ENCODE data around the gene SH3PXD2A. TPM values are rescaled to one million over a fixed set of nuclear protein-coding genes. Genes with fewer than 3 reads are reported as not detected.
A peak's percentile ranks its signal among the peaks of the same experiment; 100 is the strongest.

The SH3PXD2A gene
- total and polyA plus RNA-seq, 4 experiments from 2014 or later: 0.39 to 17.5 (median 8.9) TPM

DNA sequence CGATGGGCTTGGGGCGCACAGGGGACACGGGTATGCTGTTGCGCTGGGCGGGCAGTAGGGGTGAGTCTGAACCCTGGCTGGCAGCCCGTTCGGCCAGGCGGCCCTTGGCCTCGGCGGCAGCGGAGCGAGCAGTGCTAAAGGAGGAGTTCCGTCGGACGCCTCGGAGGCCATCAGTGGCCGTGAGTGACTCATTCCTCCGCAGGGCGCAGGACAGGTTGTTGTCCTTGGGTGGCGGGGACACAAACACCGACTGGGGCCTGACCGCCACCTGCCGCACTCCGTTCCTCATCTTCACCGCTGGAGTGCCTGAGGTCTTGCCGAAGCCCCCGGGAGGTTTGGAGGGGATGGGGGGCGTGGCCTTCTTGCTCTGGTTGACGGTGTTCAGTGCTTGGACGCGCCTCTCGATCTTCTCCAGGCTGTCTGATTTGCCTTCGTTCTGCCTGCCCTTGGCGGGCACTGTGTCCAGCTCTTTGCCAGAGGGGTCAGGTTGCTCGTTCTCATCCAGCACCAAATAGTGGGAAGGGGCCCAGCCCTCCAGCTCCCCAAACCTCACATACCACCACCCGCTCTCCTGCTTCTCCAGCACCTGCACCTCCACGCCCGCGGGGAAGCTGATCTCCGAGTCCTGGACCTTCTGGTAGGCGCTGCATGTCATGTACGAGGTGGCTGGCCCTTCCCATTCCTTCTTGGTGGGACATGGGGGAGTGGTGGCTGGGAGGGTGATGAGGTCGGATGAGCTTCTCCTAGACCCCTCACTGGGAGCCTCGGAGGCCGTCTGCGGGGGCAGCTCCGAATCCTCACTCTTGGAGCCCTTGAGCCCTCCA lies 253.1 kb downstream of the SH3PXD2A start:
- no peak for DNase-seq
- CTCF ChIA-PET (ENCODE audit: partially characterized antibody): interaction anchor here (1.1 to 4.9 kb wide), 2 partner anchors 10 to 86 kb away, joined by 5 to 103 read pairs; no protein-coding TSS in a partner anchor
- no peak overlapping the region for H3K27ac Mint-ChIP-seq
- H3K36me3 Mint-ChIP-seq: peaks cover 2 to 13% of the 10 kb centered on the region in 2 donors
- H3K4me3 Mint-ChIP-seq: no peak overlapping the region
- Histone ChIP-seq H3K27ac (ENCODE audit: low read depth, low read length) (no peak overlapping the region), H3K4me3 (ENCODE audit: low read length in 2 of 2) (no peak overlapping the region), H3K9me3 (ENCODE audit: control insufficient read depth in 1 of 2, low read length in 2 of 2) (no peaks in the 10 kb centered on the region), H3K4me1 (ENCODE audit: insufficient read depth, low read length) (no peaks in the 10 kb centered on the region), H3K27me3 (ENCODE audit: insufficient read depth, low read length) (no peaks in the 10 kb centered on the region), H3K36me3 (ENCODE audit: insufficient read depth, low read length) (no peaks in the 10 kb centered on the region)
- POLR2A ChIA-PET (ENCODE audit: partially characterized antibody): no interaction called here
- H3K9me3 Mint-ChIP-seq: no peaks in the 10 kb centered on the region
- H3K4me1 Mint-ChIP-seq: no peaks in the 10 kb centered on the region
- H3K27me3 Mint-ChIP-seq: no peaks in the 10 kb centered on the region
- intact Hi-C loops (cut with micrococcal nuclease): loop anchor here (10.0 kb wide), 1 partner anchor 253 kb away; the partner anchor contains the start of gene SH3PXD2A

DNA sequence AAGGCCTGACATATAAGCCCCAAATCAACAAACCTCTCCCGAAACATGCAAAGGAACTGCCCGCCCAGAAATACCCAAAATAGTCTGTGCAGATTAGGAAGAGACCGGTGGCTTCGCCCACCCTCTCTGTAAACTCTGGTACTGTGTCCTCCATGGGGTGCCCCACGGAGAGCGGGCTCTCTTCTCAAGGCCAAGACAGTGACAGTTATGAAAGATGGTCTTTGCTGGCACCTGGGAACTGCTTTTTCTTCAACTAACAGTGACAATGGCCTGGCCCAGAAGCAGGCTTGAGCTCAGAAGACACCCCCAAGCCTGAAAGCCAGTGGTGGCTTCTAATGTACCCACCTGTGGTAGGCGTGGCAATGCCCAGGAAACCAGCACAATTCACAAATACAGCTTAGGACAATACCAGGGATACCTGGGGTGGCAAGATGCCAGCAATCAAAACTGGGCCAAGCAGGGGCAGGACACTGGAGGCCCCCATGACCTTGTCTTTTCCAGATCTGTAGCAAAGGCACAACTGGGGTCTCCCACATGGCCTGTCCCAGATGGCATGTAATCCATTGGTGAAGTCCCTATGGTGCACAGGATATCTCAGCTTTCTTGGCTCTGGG lies 254.3 kb downstream of the SH3PXD2A start:
- no peak overlapping the region for H3K27ac ChIP-seq (ENCODE audit: low read depth, low read length)
- intact Hi-C loops (cut with micrococcal nuclease): loop anchor here (10.0 kb wide), 1 partner anchor 254 kb away; the partner anchor contains the start of gene SH3PXD2A
- Mint-ChIP-seq H3K36me3 (peaks cover 2 to 13% of the 10 kb centered on the region in 2 donors), H3K27ac (no peak overlapping the region), H3K4me3 (no peak overlapping the region), H3K4me1 (no peaks in the 10 kb centered on the region), H3K27me3 (no peaks in the 10 kb centered on the region), H3K9me3 (no peaks in the 10 kb centered on the region)
- H3K4me1 ChIP-seq (ENCODE audit: insufficient read depth, low read length): no peaks in the 10 kb centered on the region
- H3K27me3 ChIP-seq (ENCODE audit: insufficient read depth, low read length): no peaks in the 10 kb centered on the region
- H3K4me3 ChIP-seq (ENCODE audit: low read length in 2 of 2): no peak overlapping the region
- CTCF ChIA-PET (ENCODE audit: partially characterized antibody): interaction anchor here (4.1 kb wide), 1 partner anchor 85 kb away, joined by 21 read pairs; no protein-coding TSS in a partner anchor
- no peaks in the 10 kb centered on the region for H3K9me3 ChIP-seq (ENCODE audit: control insufficient read depth in 1 of 2, low read length in 2 of 2)
- H3K36me3 ChIP-seq (ENCODE audit: insufficient read depth, low read length): no peaks in the 10 kb centered on the region
- DNase-seq: no peak
- POLR2A ChIA-PET (ENCODE audit: partially characterized antibody): no interaction called here

DNA sequence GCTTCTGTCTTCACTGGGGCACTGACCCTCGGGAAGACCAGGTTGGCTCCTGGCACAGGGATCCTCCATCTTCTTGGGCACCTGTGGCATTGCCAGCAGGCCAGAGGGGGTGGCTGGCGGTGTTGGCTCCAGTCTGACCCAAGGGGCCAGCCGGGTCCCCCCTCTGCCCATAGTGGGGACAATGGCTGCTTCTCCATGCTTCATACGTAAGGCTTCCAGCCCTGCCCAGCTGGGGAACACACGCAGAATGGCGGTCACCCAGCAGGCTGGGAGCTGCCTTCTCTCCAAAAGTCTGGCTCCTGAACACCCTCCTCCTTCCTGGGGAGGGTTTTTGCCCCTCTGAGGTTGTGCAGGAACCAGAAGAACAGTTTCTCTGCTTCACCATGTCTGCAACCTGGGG lies 255.1 kb downstream of the SH3PXD2A start:
- intact Hi-C loops (cut with micrococcal nuclease): loop anchor here (10.0 kb wide), 1 partner anchor 254 kb away; the partner anchor contains the start of gene SH3PXD2A
- no peak for DNase-seq
- Histone ChIP-seq H3K9me3 (ENCODE audit: control insufficient read depth in 1 of 2, low read length in 2 of 2) (no peaks in the 10 kb centered on the region), H3K27ac (ENCODE audit: low read depth, low read length) (no peak overlapping the region), H3K36me3 (ENCODE audit: insufficient read depth, low read length) (no peaks in the 10 kb centered on the region), H3K27me3 (ENCODE audit: insufficient read depth, low read length) (no peaks in the 10 kb centered on the region), H3K4me3 (ENCODE audit: low read length in 2 of 2) (no peak overlapping the region), H3K4me1 (ENCODE audit: insufficient read depth, low read length) (no peaks in the 10 kb centered on the region)
- Mint-ChIP-seq H3K27me3 (no peaks in the 10 kb centered on the region), H3K36me3 (peaks cover 2 to 9% of the 10 kb centered on the region in 2 donors), H3K9me3 (no peaks in the 10 kb centered on the region), H3K27ac (no peak overlapping the region), H3K4me3 (no peak overlapping the region), H3K4me1 (no peaks in the 10 kb centered on the region)
- ChIA-PET POLR2A (ENCODE audit: partially characterized antibody) (no interaction called here), CTCF (ENCODE audit: partially characterized antibody) (interaction anchor here (4.1 kb wide), 1 partner anchor 85 kb away, joined by 21 read pairs; no protein-coding TSS in a partner anchor)

DNA sequence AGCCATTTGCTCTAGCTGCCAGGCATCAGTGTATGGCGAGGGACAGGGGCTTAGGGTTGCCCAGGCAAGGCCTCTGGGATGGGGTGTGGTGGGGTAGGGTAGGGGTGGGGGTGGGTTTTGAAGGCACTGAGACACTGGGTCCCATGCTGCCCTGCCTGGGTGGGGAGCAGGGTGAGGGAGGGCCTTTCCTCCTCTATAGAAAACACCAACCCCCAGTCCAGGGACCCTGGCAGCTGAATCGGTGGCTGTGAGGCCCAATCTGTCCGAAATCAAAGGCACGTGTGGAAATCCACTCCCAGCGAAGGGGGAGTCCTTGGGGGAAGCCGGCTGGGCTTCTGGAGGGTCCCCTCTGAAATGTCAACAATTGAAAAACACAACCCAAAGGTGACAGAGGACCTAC lies 255.5 kb downstream of the SH3PXD2A start:
- intact Hi-C loops (cut with micrococcal nuclease): loop anchor here (10.0 kb wide), 1 partner anchor 255 kb away; the partner anchor contains the start of gene SH3PXD2A
- Mint-ChIP-seq H3K36me3 (peaks cover 2 to 9% of the 10 kb centered on the region in 2 donors), H3K27me3 (no peaks in the 10 kb centered on the region), H3K27ac (peak overlapping the region in 1 of 7 donors; percentile 17), H3K4me1 (no peaks in the 10 kb centered on the region), H3K4me3 (no peak overlapping the region), H3K9me3 (no peaks in the 10 kb centered on the region)
- H3K4me3 ChIP-seq (ENCODE audit: low read length in 2 of 2): no peak overlapping the region
- H3K4me1 ChIP-seq (ENCODE audit: insufficient read depth, low read length): no peaks in the 10 kb centered on the region
- ChIA-PET POLR2A (ENCODE audit: partially characterized antibody) (no interaction called here), CTCF (ENCODE audit: partially characterized antibody) (interaction anchor here (4.1 kb wide), 1 partner anchor 86 kb away, joined by 21 read pairs; no protein-coding TSS in a partner anchor)
- no peaks in the 10 kb centered on the region for H3K36me3 ChIP-seq (ENCODE audit: insufficient read depth, low read length)
- no peak for DNase-seq
- no peaks in the 10 kb centered on the region for H3K9me3 ChIP-seq (ENCODE audit: control insufficient read depth in 1 of 2, low read length in 2 of 2)
- H3K27me3 ChIP-seq (ENCODE audit: insufficient read depth, low read length): no peaks in the 10 kb centered on the region
- H3K27ac ChIP-seq (ENCODE audit: low read depth, low read length): no peak overlapping the region

DNA sequence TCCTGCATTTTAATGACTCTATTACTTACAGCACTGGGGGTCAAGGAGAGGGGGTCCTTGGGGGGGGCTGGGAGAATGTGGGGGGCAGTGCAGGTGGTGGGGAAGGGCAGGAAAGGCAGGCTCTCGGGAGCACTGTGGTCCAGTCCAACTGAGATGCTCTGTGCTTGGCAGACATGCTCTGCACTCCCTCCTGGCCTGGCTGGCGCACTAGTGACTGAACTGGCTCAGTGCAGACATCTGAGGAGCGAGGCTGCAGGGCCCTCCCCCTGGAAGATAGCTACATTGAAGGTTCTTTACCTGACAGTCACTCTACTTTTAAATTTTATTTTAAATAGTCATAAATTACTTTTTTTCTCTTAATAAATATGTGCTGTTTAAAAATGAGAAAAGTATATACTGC lies 256.2 kb downstream of the SH3PXD2A start:
- no peaks in the 10 kb centered on the region for H3K9me3 ChIP-seq (ENCODE audit: control insufficient read depth in 1 of 2, low read length in 2 of 2)
- H3K27me3 ChIP-seq (ENCODE audit: insufficient read depth, low read length): no peaks in the 10 kb centered on the region
- no peaks in the 10 kb centered on the region for H3K4me1 Mint-ChIP-seq
- H3K4me1 ChIP-seq (ENCODE audit: insufficient read depth, low read length): no peaks in the 10 kb centered on the region
- ChIA-PET POLR2A (ENCODE audit: partially characterized antibody) (no interaction called here), CTCF (ENCODE audit: partially characterized antibody) (interaction anchor here (4.1 kb wide), 1 partner anchor 87 kb away, joined by 21 read pairs; no protein-coding TSS in a partner anchor)
- H3K36me3 ChIP-seq (ENCODE audit: insufficient read depth, low read length): no peaks in the 10 kb centered on the region
- no peaks in the 10 kb centered on the region for H3K27me3 Mint-ChIP-seq
- no peak overlapping the region for H3K4me3 Mint-ChIP-seq
- H3K9me3 Mint-ChIP-seq: no peaks in the 10 kb centered on the region
- DNase-seq: no peak
- peaks cover 2 to 7% of the 10 kb centered on the region in 2 donors for H3K36me3 Mint-ChIP-seq
- intact Hi-C loops (cut with micrococcal nuclease): no loop called here
- no peak overlapping the region for H3K27ac ChIP-seq (ENCODE audit: low read depth, low read length)
- H3K27ac Mint-ChIP-seq: no peak overlapping the region
- no peak overlapping the region for H3K4me3 ChIP-seq (ENCODE audit: low read length in 2 of 2)

DNA sequence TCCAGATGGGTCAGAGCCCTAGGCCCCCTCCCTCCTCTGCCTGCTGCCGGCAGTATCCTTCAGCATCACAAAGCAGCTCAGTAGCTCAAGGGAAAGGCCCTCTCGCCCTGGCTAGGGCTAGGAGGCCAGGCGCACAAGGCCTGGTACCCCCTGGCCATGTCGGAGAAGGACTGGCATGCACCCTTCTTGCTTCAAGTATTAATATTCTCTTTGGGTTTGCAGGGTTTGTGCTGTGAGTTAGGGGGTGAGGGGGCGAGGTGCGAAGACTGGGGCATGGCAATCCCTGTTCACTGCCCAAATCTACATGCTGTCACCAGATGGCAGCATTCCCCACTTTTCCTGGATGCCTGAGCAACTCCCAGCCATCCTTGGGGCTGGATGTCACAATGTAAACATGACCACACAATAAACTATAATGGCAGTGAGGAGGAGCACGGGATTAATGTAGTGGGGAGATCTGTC lies 256.7 kb downstream of the SH3PXD2A start:
- CTCF ChIA-PET (ENCODE audit: partially characterized antibody): interaction anchor here (4.1 kb wide), 1 partner anchor 87 kb away, joined by 21 read pairs; no protein-coding TSS in a partner anchor
- DNase-seq: no peak
- peaks cover 0 to 4% of the 10 kb centered on the region in 2 donors for H3K36me3 Mint-ChIP-seq
- no peaks in the 10 kb centered on the region for H3K4me1 ChIP-seq (ENCODE audit: insufficient read depth, low read length)
- H3K4me1 Mint-ChIP-seq: no peaks in the 10 kb centered on the region
- H3K4me3 Mint-ChIP-seq: no peak overlapping the region
- H3K4me3 ChIP-seq (ENCODE audit: low read length in 2 of 2): no peak overlapping the region
- no peak overlapping the region for H3K27ac ChIP-seq (ENCODE audit: low read depth, low read length)
- POLR2A ChIA-PET (ENCODE audit: partially characterized antibody): no interaction called here
- H3K36me3 ChIP-seq (ENCODE audit: insufficient read depth, low read length): no peaks in the 10 kb centered on the region
- peak overlapping the region in 1 of 7 donors; percentile 59 for H3K27ac Mint-ChIP-seq
- H3K9me3 Mint-ChIP-seq: no peaks in the 10 kb centered on the region
- no peaks in the 10 kb centered on the region for H3K27me3 ChIP-seq (ENCODE audit: insufficient read depth, low read length)
- intact Hi-C loops (cut with micrococcal nuclease): no loop called here
- H3K27me3 Mint-ChIP-seq: no peaks in the 10 kb centered on the region
- H3K9me3 ChIP-seq (ENCODE audit: control insufficient read depth in 1 of 2, low read length in 2 of 2): no peaks in the 10 kb centered on the region

DNA sequence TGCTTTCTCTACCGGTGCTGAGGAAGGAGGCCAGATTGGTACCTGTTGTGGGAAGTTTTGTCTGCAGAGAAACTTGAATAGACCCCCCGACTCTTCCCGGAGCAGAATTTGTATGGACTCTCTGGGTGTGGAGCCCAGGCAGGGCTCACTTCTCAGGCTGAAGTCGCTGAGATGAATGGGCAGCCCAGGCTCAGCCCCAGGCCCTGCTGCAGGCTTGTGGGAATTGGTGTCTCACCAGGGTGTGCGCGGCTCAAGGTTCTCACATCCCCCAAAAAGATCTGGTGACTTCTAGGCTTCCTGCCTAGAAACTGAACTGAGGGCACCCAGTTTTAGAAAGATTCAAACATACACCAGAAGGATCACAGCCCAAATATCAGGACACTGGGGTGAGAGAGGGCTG lies 258.4 kb downstream of the SH3PXD2A start:
- intact Hi-C loops (cut with micrococcal nuclease): no loop called here
- Mint-ChIP-seq H3K9me3 (peaks cover 0 to 2% (median 0%) of the 10 kb centered on the region in 8 donors), H3K4me3 (no peak overlapping the region), H3K4me1 (no peaks in the 10 kb centered on the region), H3K36me3 (peaks cover 0 to 2% of the 10 kb centered on the region in 2 donors), H3K27ac (no peak overlapping the region), H3K27me3 (no peaks in the 10 kb centered on the region)
- Histone ChIP-seq H3K27me3 (ENCODE audit: insufficient read depth, low read length) (no peaks in the 10 kb centered on the region), H3K36me3 (ENCODE audit: insufficient read depth, low read length) (no peaks in the 10 kb centered on the region), H3K4me3 (ENCODE audit: low read length in 2 of 2) (no peak overlapping the region), H3K9me3 (ENCODE audit: control insufficient read depth in 1 of 2, low read length in 2 of 2) (no peaks in the 10 kb centered on the region), H3K27ac (ENCODE audit: low read depth, low read length) (no peak overlapping the region), H3K4me1 (ENCODE audit: insufficient read depth, low read length) (no peaks in the 10 kb centered on the region)
- ChIA-PET POLR2A (ENCODE audit: partially characterized antibody) (interaction anchor here (1.2 kb wide), 1 partner anchor 13 kb away, joined by 4 read pairs; no protein-coding TSS in a partner anchor), CTCF (ENCODE audit: partially characterized antibody) (no interaction called here)
- no peak for DNase-seq
